Endothelial cell of umbilical vein (primary cell): Measurements from ENCODE around the gene BSPRY.

ENCODE experiments used
- EZH2 ChIP-seq: IDR thresholded peaks from 2 replicates; pipeline ENCODE4 v1.6.1; 2012; ENCODE audit warnings: borderline replicate concordance, low read depth, mild to moderate bottlenecking, moderate library complexity, low read length, inconsistent platforms; ENCODE audit not compliant: severe bottlenecking
- FOS ChIP-seq: IDR thresholded peaks from 2 replicates; pipeline ENCODE4 v1.6.1; 2011; ENCODE audit warnings: mild to moderate bottlenecking, low read length, moderate library complexity, borderline replicate concordance; ENCODE audit not compliant: insufficient read depth
- GATA2 ChIP-seq: IDR thresholded peaks from 2 replicates; pipeline ENCODE4 v1.7.0; 2011; ENCODE audit warnings: low read depth, mild to moderate bottlenecking, moderate library complexity, mixed read lengths, low read length; ENCODE audit not compliant: insufficient read length, insufficient read depth
- JUN ChIP-seq: IDR thresholded peaks from 2 replicates; pipeline ENCODE4 v1.6.1; 2011; ENCODE audit warnings: borderline replicate concordance, low read depth; ENCODE audit not compliant: insufficient read length, insufficient read depth
- MYC ChIP-seq: IDR thresholded peaks from one replicate; pipeline ENCODE4 v1.6.1; 2011; ENCODE audit warnings: mild to moderate bottlenecking, low read depth, low read length
- POLR2A ChIP-seq: IDR thresholded peaks from 2 replicates; pipeline ENCODE4 v1.6.1; 2012; ENCODE audit warnings: low read depth, mild to moderate bottlenecking, control low read depth, low read length
- POLR2AphosphoS5 ChIP-seq: IDR thresholded peaks from 2 replicates; pipeline ENCODE4 v1.6.1; 2012; ENCODE audit warnings: low read depth, mild to moderate bottlenecking, control low read depth, low read length, moderate library complexity; ENCODE audit not compliant: insufficient read depth
- TF ChIP-seq, protein P1 (sequence below), 2 donors: IDR thresholded peaks; 1 replicate in 1 of 2; 2 replicates in 1 of 2; pipeline ENCODE4 v1.5.1; 2011; ENCODE audit warnings: low read length in 2 of 2, mild to moderate bottlenecking in 2 of 2, moderate library complexity in 2 of 2, control low read depth in 1 of 2, inconsistent platforms in 1 of 2, low read depth in 1 of 2; ENCODE audit not compliant: insufficient read depth in 1 of 2; ENCODE audit errors: extremely low read depth in 1 of 2
- TF ChIP-seq, protein P2 (sequence below): IDR thresholded peaks from 2 replicates; pipeline ENCODE4 v1.6.1; 2011; ENCODE audit not compliant: insufficient read depth, insufficient read length

DNA sequence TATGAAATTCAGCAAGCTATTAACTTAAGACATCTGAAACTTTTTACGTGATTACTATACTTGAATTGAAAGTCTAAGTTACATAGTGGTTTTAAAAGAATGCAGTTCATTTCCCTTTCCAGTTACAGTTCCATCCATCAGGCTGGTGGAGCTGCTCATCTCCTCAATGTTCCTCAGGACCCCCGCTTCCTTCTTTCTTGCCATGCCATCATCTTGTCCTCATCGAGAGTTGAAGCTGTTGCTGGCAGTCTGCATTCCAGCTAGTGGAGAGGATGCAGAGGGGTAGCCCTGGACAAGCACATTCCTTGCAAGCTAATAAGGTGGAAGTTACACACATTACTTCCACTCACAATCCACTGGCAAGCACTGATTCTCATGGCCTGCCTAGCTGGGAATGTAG lies 37.4 kb upstream of the BSPRY start:
- TF ChIP-seq POLR2A (no peak), POLR2AphosphoS5 (no peak), EZH2 (no peak), MYC (no peak), GATA2 (no peak), JUN (no peak), FOS (no peak)
- TF ChIP-seq, protein P1, sequence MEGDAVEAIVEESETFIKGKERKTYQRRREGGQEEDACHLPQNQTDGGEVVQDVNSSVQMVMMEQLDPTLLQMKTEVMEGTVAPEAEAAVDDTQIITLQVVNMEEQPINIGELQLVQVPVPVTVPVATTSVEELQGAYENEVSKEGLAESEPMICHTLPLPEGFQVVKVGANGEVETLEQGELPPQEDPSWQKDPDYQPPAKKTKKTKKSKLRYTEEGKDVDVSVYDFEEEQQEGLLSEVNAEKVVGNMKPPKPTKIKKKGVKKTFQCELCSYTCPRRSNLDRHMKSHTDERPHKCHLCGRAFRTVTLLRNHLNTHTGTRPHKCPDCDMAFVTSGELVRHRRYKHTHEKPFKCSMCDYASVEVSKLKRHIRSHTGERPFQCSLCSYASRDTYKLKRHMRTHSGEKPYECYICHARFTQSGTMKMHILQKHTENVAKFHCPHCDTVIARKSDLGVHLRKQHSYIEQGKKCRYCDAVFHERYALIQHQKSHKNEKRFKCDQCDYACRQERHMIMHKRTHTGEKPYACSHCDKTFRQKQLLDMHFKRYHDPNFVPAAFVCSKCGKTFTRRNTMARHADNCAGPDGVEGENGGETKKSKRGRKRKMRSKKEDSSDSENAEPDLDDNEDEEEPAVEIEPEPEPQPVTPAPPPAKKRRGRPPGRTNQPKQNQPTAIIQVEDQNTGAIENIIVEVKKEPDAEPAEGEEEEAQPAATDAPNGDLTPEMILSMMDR (IDR thresholded peaks at IDR 0.05; ENCODE audit: extremely low read depth in 1 of 2, insufficient read depth in 1 of 2, low read depth in 1 of 2, low read length in 2 of 2) = no peak
- TF ChIP-seq, protein P2, sequence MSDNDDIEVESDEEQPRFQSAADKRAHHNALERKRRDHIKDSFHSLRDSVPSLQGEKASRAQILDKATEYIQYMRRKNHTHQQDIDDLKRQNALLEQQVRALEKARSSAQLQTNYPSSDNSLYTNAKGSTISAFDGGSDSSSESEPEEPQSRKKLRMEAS = no peak
